GM12878 (cell line): ENCODE data around the gene EMP3. TPM values are rescaled to one million over a fixed set of nuclear protein-coding genes. Genes with fewer than 3 reads are reported as not detected.

Experiments
- CTCF ChIP-seq, 3 experiments: IDR thresholded peaks in 2 of 3; conservative IDR thresholded peaks in 1 of 3; 2 replicates each; pipeline ENCODE4 v1.5.1; 2011; ENCODE audit warnings: low read depth in 3 of 3, low read length in 3 of 3, mild to moderate bottlenecking in 3 of 3, control low read depth in 2 of 3, moderate library complexity in 2 of 3, inconsistent platforms in 1 of 3, mixed read lengths in 1 of 3; ENCODE audit not compliant: control insufficient read depth in 2 of 3, insufficient read depth in 1 of 3; ENCODE audit errors: extremely low read depth in 1 of 3
- FOXK2 ChIP-seq: fragments of 450-650 bp; IDR thresholded peaks from 2 replicates; pipeline ENCODE4 v1.6.1; 2017; ENCODE audit warnings: mild to moderate bottlenecking, moderate library complexity
- HCFC1 ChIP-seq: fragments of 150-350 bp; IDR thresholded peaks from 2 replicates; pipeline ENCODE4 v1.6.1; 2014; ENCODE audit warnings: low read length
- NFYB ChIP-seq: IDR thresholded peaks from 2 replicates; pipeline ENCODE4 v1.6.1; 2011; ENCODE audit warnings: low read depth, mild to moderate bottlenecking, low read length, improper control_type of control experiment, moderate library complexity; ENCODE audit not compliant: insufficient read depth
- RELB ChIP-seq: fragments of 450-650 bp; IDR thresholded peaks from 2 replicates; pipeline ENCODE4 v1.6.1; 2017; ENCODE audit warnings: low read depth, mild to moderate bottlenecking, moderate library complexity
- SREBF2 ChIP-seq: IDR thresholded peaks from 2 replicates; pipeline ENCODE4 v1.6.1; 2012; ENCODE audit warnings: mild to moderate bottlenecking, low read length
- TAF1 ChIP-seq: IDR thresholded peaks from 2 replicates; pipeline ENCODE4 v1.6.1; 2011; ENCODE audit warnings: mild to moderate bottlenecking, low read depth, low read length, borderline replicate concordance
- USF1 ChIP-seq: IDR thresholded peaks from 2 replicates; pipeline ENCODE4 v1.6.1; 2011; ENCODE audit warnings: borderline replicate concordance, low read depth, mild to moderate bottlenecking, moderate library complexity, mixed read lengths, low read length; ENCODE audit not compliant: insufficient read depth; ENCODE audit errors: extremely low read length
- ZBTB4 ChIP-seq: fragments of 450-650 bp; formaldehyde crosslinking; IDR thresholded peaks from 2 replicates; pipeline ENCODE4 v1.4.0; 2022; ENCODE audit warnings: mild to moderate bottlenecking, moderate library complexity
- ZNF217 ChIP-seq: fragments of 450-650 bp; IDR thresholded peaks from 2 replicates; pipeline ENCODE4 v1.6.1; 2017; ENCODE audit warnings: antibody characterized with exemption, mild to moderate bottlenecking
- polyA plus RNA-seq, 11 experiments: library from polyadenylated mRNA; depleted of rRNA in 4 of 11; unstranded in 6 of 11; stranded (reverse) in 5 of 11; fragments of >200 nt; fragmentation: Nextera tagmentation in 4 of 11; fragmentation: Illumina TruSeq in 1 of 11; extraction: Ambion mirVana in 4 of 11; extraction: Trizol in 1 of 11; gene quantifications; 1 replicate in 1 of 11; 2 replicates in 10 of 11; pipeline versions ENCODE4 v1.2.1 to v1.2.3, GENCODE V29; 2011 to 2016; ENCODE audit warnings: inconsistent platforms in 2 of 11, missing spikeins in 2 of 11, low read depth in 1 of 11
- total RNA-seq, 4 experiments: library from RNA; depleted of rRNA in 3 of 4; stranded (reverse); fragments of >200 nt in 3 of 4; fragmentation: Illumina TruSeq in 1 of 4; extraction: Trizol in 1 of 4; gene quantifications; 2 replicates each; pipeline versions ENCODE4 v1.2.1 to v1.2.3, GENCODE V29; 2013 to 2021
- TF ChIP-seq, protein P1 (sequence below): IDR thresholded peaks from 2 replicates; pipeline ENCODE4 v1.6.1; 2011; ENCODE audit warnings: low read depth, mild to moderate bottlenecking, low read length, moderate library complexity, borderline replicate concordance; ENCODE audit errors: extremely low read depth
- TF ChIP-seq, protein P2 (sequence below): fragments of 450-650 bp; IDR thresholded peaks from 2 replicates; pipeline ENCODE4 v1.6.1; 2017; ENCODE audit warnings: mild to moderate bottlenecking, moderate library complexity
- TF ChIP-seq, protein P3 (sequence below): IDR thresholded peaks from 2 replicates; pipeline ENCODE4 v1.6.1; 2011; ENCODE audit warnings: low read depth, low read length, improper control_type of control experiment, borderline replicate concordance

Gene EMP3
- total and polyA plus RNA-seq, 10 of the 15 experiments (the other 5 are each of a cell fraction or from before 2014, with no cell fraction given) = 53.2 to 224 (median 134) TPM

GRCh38 chr19:48321622-48322591, 3.4 kb upstream of the EMP3 start (continued):
- TF ChIP-seq HCFC1 (peak; percentile 29; the same call in 1 of the 2 replicates), RELB (peak; percentile 77), TAF1 (0 out of 2 replicates have a peak, but pooled peaks have one; percentile 27), NFYB (0 out of 2 replicates have a peak, but pooled peaks have one; percentile 34), SREBF2 (no peak), CTCF (IDR thresholded peaks at IDR 0.05 in 2 of 3, conservative IDR thresholded peaks at IDR 0.05 in 1 of 3; ENCODE audit: control insufficient read depth in 2 of 3, extremely low read depth in 1 of 3, insufficient read depth in 1 of 3, low read depth in 3 of 3, low read length in 3 of 3) (no peak), ZBTB4 (CRISPR knock-in tag) (no peak), FOXK2 (no peak), USF1 (peak; percentile 90), ZNF217 (no peak)
- TF ChIP-seq, protein P1, sequence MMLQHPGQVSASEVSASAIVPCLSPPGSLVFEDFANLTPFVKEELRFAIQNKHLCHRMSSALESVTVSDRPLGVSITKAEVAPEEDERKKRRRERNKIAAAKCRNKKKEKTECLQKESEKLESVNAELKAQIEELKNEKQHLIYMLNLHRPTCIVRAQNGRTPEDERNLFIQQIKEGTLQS = peak; percentile 41; the same call in 1 of the 2 replicates
- TF ChIP-seq, protein P2, sequence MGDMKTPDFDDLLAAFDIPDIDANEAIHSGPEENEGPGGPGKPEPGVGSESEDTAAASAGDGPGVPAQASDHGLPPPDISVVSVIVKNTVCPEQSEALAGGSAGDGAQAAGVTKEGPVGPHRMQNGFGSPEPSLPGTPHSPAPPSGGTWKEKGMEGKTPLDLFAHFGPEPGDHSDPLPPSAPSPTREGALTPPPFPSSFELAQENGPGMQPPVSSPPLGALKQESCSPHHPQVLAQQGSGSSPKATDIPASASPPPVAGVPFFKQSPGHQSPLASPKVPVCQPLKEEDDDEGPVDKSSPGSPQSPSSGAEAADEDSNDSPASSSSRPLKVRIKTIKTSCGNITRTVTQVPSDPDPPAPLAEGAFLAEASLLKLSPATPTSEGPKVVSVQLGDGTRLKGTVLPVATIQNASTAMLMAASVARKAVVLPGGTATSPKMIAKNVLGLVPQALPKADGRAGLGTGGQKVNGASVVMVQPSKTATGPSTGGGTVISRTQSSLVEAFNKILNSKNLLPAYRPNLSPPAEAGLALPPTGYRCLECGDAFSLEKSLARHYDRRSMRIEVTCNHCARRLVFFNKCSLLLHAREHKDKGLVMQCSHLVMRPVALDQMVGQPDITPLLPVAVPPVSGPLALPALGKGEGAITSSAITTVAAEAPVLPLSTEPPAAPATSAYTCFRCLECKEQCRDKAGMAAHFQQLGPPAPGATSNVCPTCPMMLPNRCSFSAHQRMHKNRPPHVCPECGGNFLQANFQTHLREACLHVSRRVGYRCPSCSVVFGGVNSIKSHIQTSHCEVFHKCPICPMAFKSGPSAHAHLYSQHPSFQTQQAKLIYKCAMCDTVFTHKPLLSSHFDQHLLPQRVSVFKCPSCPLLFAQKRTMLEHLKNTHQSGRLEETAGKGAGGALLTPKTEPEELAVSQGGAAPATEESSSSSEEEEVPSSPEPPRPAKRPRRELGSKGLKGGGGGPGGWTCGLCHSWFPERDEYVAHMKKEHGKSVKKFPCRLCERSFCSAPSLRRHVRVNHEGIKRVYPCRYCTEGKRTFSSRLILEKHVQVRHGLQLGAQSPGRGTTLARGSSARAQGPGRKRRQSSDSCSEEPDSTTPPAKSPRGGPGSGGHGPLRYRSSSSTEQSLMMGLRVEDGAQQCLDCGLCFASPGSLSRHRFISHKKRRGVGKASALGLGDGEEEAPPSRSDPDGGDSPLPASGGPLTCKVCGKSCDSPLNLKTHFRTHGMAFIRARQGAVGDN = peak; percentile 79
- TF ChIP-seq, protein P3, sequence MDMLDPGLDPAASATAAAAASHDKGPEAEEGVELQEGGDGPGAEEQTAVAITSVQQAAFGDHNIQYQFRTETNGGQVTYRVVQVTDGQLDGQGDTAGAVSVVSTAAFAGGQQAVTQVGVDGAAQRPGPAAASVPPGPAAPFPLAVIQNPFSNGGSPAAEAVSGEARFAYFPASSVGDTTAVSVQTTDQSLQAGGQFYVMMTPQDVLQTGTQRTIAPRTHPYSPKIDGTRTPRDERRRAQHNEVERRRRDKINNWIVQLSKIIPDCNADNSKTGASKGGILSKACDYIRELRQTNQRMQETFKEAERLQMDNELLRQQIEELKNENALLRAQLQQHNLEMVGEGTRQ = peak; percentile 71
